Measurements from ENCODE around the gene VSNL1. TPM values are rescaled to one million over a fixed set of nuclear protein-coding genes. Genes with fewer than 3 reads are reported as not detected.

Gene VSNL1
- total RNA-seq, 1 donor from 2014 or later: 0.13 TPM

DNA sequence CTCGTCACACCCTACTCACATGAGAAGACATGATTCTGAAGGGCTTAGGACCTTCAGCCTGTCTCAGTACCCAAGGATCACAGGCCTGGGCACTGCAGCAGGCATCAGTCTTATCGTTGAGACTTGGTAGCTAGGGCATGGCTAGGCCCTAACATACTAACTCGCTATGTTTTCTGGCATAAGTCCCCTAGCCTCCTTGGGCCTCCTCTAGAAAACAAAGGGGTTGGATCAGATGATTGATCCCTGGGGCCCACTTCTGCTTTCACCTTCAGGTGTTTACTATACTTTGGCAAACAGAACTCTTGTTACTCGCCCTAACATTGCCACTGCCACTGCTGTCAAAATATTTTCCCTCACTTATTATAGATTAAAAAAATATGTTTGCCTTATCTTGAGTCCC is 44.2 kb downstream of the VSNL1 start:
- H3K27me3 ChIP-seq (ENCODE audit: control insufficient read depth, insufficient read depth, low read length): no peaks in the 10 kb centered on the region
- H3K4me3 ChIP-seq (ENCODE audit: low read depth, low read length): no peak overlapping the region
- TF ChIP-seq, protein P1, sequence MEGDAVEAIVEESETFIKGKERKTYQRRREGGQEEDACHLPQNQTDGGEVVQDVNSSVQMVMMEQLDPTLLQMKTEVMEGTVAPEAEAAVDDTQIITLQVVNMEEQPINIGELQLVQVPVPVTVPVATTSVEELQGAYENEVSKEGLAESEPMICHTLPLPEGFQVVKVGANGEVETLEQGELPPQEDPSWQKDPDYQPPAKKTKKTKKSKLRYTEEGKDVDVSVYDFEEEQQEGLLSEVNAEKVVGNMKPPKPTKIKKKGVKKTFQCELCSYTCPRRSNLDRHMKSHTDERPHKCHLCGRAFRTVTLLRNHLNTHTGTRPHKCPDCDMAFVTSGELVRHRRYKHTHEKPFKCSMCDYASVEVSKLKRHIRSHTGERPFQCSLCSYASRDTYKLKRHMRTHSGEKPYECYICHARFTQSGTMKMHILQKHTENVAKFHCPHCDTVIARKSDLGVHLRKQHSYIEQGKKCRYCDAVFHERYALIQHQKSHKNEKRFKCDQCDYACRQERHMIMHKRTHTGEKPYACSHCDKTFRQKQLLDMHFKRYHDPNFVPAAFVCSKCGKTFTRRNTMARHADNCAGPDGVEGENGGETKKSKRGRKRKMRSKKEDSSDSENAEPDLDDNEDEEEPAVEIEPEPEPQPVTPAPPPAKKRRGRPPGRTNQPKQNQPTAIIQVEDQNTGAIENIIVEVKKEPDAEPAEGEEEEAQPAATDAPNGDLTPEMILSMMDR (IDR thresholded peaks at IDR 0.05; ENCODE audit: insufficient read depth, low read length, poor library complexity, severe bottlenecking): no peak
- H3K36me3 ChIP-seq (ENCODE audit: control insufficient read depth, insufficient read depth, low read length): no peaks in the 10 kb centered on the region
- DNase-seq (ENCODE audit: low read depth): no peak

DNA sequence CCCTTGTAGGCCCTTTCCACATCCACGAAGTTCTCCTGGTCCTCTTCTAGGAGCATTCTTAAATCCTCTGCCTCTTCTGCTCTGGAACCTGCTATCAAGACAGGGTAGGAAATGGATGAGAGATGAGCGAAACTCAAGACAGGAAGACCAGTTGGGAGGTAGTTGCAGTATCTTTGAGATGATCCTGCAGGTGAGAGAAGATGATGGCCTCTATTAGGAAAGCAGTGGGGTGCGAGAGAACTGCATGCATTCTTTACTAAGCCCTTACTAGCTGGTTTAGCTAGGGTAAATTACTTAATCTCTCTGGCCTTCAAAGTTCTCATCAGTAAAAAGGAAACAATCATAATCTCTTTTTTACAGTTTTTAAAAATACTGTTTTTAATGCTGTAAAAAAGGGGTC is 47.0 kb downstream of the VSNL1 start:
- Histone ChIP-seq H3K27me3 (ENCODE audit: control insufficient read depth, insufficient read depth, low read length) (no peaks in the 10 kb centered on the region), H3K4me3 (ENCODE audit: low read depth, low read length) (no peak overlapping the region), H3K36me3 (ENCODE audit: control insufficient read depth, insufficient read depth, low read length) (no peaks in the 10 kb centered on the region)
- TF ChIP-seq, protein P1 (IDR thresholded peaks at IDR 0.05; ENCODE audit: insufficient read depth, low read length, poor library complexity, severe bottlenecking): no peak
- no peak for DNase-seq (ENCODE audit: low read depth)

DNA sequence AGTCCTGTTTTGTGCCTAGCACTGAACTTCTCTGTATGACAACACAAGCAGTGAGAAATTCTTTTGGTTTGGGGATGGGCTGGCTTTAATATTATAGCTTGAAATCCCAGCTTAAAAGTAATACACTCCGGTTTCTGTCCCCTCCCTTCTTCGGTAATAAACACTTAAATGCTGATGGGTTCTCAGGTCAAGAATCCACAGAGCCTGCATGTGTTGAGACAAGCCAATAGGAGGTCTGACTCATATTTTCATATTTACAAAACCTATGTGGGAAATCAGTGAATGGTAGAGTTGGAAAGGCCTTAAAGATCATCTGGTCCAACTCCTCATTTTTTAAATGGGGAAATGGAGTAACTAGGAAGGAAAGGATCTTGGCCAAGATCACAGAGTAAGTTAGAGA is 47.5 kb downstream of the VSNL1 start:
- TF ChIP-seq, protein P1 (IDR thresholded peaks at IDR 0.05; ENCODE audit: insufficient read depth, low read length, poor library complexity, severe bottlenecking): no peak
- no peak for DNase-seq (ENCODE audit: low read depth)
- Histone ChIP-seq H3K27me3 (ENCODE audit: control insufficient read depth, insufficient read depth, low read length) (no peaks in the 10 kb centered on the region), H3K36me3 (ENCODE audit: control insufficient read depth, insufficient read depth, low read length) (no peaks in the 10 kb centered on the region), H3K4me3 (ENCODE audit: low read depth, low read length) (no peak overlapping the region)

DNA sequence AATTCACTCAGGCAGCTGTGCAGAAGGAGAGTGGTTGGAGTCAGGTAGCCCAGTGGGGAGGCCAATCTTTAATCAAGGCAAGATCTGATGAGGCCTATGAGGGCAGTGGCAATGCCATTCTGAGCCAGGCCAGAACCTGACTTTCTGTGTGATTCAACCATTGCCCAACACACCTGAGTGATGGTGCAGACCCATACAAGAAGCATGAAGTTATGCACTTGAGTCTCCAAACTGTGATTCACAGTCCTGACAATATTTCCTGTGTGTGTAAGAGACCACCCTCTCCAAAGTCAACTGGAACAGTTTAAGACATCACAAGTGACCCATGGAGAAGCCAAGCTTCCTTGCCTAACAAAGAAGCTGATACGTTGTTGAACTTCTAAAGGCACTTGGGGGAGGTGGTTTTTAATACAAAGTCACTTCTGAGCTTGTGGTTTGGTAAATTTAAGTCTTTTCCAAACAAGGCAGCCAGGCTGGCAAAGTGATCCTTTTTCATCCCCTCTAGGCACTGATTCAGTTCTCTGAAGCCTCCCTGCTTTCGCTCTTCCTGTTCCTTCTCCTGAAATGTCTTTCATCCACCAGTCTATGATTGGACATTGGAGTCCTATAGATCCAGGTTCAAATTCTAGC is 49.0 kb downstream of the VSNL1 start:
- no peak for DNase-seq (ENCODE audit: low read depth)
- Histone ChIP-seq H3K27me3 (ENCODE audit: control insufficient read depth, insufficient read depth, low read length) (no peaks in the 10 kb centered on the region), H3K36me3 (ENCODE audit: control insufficient read depth, insufficient read depth, low read length) (no peaks in the 10 kb centered on the region), H3K4me3 (ENCODE audit: low read depth, low read length) (no peak overlapping the region)
- TF ChIP-seq, protein P1 (IDR thresholded peaks at IDR 0.05; ENCODE audit: insufficient read depth, low read length, poor library complexity, severe bottlenecking): no peak

DNA sequence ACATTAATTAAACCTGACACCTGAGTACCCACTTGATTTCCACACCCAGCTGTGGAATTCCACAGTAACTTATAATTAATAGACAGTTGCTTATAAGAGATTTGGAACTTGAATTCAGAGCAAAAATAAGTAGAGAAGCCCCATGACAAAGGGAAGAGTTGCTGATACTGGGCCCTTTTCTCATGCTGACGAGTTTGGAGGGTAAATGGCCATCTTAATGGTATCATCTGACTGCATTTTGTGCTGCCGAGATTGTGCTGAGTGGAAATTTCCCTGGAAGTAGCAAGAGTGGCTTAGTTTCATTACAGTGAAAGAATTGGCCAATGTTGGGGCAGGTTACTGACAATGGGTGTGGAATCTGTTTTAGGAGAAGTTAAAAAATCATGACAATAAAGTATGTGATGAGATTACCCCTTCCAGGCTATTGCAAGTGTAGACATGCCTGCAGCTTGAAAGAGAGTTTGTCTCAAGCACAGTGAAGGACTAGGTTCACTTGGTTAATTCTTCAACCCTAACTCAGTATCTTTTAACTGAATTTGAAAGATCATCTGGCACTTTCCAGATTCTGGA is 49.9 kb downstream of the VSNL1 start:
- no peaks in the 10 kb centered on the region for H3K27me3 ChIP-seq (ENCODE audit: control insufficient read depth, insufficient read depth, low read length)
- DNase-seq (ENCODE audit: low read depth): no peak
- TF ChIP-seq, protein P1 (IDR thresholded peaks at IDR 0.05; ENCODE audit: insufficient read depth, low read length, poor library complexity, severe bottlenecking): no peak
- no peak overlapping the region for H3K4me3 ChIP-seq (ENCODE audit: low read depth, low read length)
- H3K36me3 ChIP-seq (ENCODE audit: control insufficient read depth, insufficient read depth, low read length): no peaks in the 10 kb centered on the region

DNA sequence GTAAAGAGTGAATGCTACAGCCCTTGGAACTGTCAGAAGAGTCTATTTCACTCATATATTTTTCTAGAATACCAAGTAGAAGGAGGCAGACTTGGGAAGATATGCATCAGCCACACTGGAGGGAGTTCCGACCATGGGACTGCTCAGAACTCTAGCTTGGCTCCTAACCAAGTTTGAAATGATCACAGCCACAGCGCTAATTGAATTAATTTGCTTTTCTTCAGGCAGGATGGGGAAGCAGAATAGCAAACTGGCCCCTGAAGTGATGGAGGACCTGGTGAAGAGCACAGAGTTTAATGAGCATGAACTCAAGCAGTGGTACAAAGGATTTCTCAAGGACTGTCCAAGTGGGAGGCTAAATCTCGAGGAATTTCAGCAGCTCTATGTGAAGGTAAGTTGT is 51.4 kb downstream of the VSNL1 start:
- Histone ChIP-seq H3K4me3 (ENCODE audit: low read depth, low read length) (no peak overlapping the region), H3K36me3 (ENCODE audit: control insufficient read depth, insufficient read depth, low read length) (no peaks in the 10 kb centered on the region), H3K27me3 (ENCODE audit: control insufficient read depth, insufficient read depth, low read length) (no peaks in the 10 kb centered on the region)
- TF ChIP-seq, protein P1 (IDR thresholded peaks at IDR 0.05; ENCODE audit: insufficient read depth, low read length, poor library complexity, severe bottlenecking): no peak
- no peak for DNase-seq (ENCODE audit: low read depth)
